Measurements from ENCODE around the gene ETS1. TPM values are rescaled to one million over a fixed set of nuclear protein-coding genes. Genes with fewer than 3 reads are reported as not detected.

Gene ETS1
- total and polyA plus RNA-seq, 2 experiments from 2014 or later = 25.6 to 52.6 TPM

DNA sequence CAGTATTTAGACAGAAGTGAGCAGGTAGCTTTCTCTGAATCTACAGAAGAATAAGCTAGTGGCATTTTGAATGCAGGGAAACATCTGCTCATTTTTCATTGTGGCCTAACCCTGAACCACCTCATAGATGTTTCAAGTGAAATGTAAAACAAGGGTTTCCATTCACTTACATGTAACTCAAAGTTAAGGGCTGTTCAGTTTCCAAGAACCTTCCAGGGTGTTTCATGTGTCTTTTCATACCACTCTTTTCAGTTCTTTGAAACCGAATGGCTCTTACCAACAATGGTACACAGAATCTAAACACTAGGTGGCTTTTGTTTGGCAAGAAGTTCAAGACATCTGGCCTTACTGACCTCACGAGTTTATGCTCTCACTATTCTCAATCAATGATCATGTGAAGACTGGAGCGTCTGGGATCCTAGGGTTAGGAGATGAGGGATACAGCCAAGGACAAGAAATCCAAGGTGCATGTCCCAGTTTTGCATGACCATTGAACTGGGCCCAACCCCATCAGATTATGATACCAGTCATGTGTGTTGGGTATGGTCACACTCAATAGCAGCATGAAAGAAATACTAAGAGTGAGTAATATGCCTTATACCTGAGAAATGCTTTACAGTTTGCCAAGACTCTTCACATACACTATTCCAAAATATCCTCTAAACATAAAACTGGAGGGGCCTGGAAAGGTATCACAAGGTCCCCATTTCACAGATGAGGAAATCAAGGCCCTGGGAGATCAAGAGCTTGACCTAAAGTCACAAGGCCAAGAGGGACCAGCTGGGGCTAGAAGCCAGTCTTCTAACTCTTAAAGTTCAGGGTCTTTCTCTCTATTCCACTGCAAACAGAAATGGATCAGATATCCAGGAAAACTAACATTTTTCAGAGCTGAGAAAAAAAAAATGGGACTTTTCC lies 92.7 kb downstream of the ETS1 start:
- H3F3A ChIP-seq (replicated peaks; ENCODE audit: low read depth) = no peaks in the 10 kb centered on the region
- Mint-ChIP-seq H3K4me3 (no peak overlapping the region), H3K27ac (no peak overlapping the region), H3K4me1 (peaks cover 24% of the 10 kb centered on the region), H3K36me3 (ENCODE audit: low read depth) (no peaks in the 10 kb centered on the region; the same call in 2 of the 3 replicates), H3K9me3 (no peaks in the 10 kb centered on the region), H3K27me3 (ENCODE audit: insufficient read depth, low read depth, poor library complexity) (no peaks in the 10 kb centered on the region)
- DNase-seq (ENCODE audit: low spot score) = no peak
- H3K9me2 ChIP-seq (ENCODE audit: insufficient read depth) = 0 out of 2 replicates have a peak, but pooled peaks cover 4% of the 10 kb centered on the region
- no peak overlapping the region for H2AFZ ChIP-seq
- H3K4me1 ChIP-seq (ENCODE audit: insufficient read depth) = peaks cover 17% of the 10 kb centered on the region; the same call in 1 of the 2 replicates
- H3K79me2 ChIP-seq (replicated peaks; ENCODE audit: insufficient read depth) = peaks cover 66% of the 10 kb centered on the region
- no peak overlapping the region for H3K27ac ChIP-seq (ENCODE audit: low read depth)
- H3K36me3 ChIP-seq (ENCODE audit: insufficient read depth) = peaks cover 6% of the 10 kb centered on the region; the same call in 1 of the 2 replicates
- H3K4me3 ChIP-seq = no peak overlapping the region
- TF ChIP-seq CREB1 (CRISPR knock-in tag; IDR thresholded peaks at IDR 0.05; ENCODE audit: low read depth) (no peak), STAT1 (IDR thresholded peaks at IDR 0.05; ENCODE audit: unreplicated experiment) (no peak), EZH2 (IDR thresholded peaks at IDR 0.05; ENCODE audit: low read depth, unreplicated experiment) (no peak), ZNF114 (CRISPR knock-in tag; IDR thresholded peaks at IDR 0.05) (no peak), NANOG (IDR thresholded peaks at IDR 0.05; ENCODE audit: borderline replicate concordance) (no peak), EZH2phosphoT487 (IDR thresholded peaks at IDR 0.05; ENCODE audit: unreplicated experiment) (no peak), JUNB (IDR thresholded peaks at IDR 0.05; ENCODE audit: unreplicated experiment) (no peak), POLR2AphosphoS5 (IDR thresholded peaks at IDR 0.05; ENCODE audit: low read depth) (no peak), ZNF331 (CRISPR knock-in tag; IDR thresholded peaks at IDR 0.05; ENCODE audit: low read depth) (no peak)
- TF ChIP-seq, protein P1, sequence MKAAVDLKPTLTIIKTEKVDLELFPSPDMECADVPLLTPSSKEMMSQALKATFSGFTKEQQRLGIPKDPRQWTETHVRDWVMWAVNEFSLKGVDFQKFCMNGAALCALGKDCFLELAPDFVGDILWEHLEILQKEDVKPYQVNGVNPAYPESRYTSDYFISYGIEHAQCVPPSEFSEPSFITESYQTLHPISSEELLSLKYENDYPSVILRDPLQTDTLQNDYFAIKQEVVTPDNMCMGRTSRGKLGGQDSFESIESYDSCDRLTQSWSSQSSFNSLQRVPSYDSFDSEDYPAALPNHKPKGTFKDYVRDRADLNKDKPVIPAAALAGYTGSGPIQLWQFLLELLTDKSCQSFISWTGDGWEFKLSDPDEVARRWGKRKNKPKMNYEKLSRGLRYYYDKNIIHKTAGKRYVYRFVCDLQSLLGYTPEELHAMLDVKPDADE (IDR thresholded peaks at IDR 0.05) = no peak
- TF ChIP-seq, protein P2, sequence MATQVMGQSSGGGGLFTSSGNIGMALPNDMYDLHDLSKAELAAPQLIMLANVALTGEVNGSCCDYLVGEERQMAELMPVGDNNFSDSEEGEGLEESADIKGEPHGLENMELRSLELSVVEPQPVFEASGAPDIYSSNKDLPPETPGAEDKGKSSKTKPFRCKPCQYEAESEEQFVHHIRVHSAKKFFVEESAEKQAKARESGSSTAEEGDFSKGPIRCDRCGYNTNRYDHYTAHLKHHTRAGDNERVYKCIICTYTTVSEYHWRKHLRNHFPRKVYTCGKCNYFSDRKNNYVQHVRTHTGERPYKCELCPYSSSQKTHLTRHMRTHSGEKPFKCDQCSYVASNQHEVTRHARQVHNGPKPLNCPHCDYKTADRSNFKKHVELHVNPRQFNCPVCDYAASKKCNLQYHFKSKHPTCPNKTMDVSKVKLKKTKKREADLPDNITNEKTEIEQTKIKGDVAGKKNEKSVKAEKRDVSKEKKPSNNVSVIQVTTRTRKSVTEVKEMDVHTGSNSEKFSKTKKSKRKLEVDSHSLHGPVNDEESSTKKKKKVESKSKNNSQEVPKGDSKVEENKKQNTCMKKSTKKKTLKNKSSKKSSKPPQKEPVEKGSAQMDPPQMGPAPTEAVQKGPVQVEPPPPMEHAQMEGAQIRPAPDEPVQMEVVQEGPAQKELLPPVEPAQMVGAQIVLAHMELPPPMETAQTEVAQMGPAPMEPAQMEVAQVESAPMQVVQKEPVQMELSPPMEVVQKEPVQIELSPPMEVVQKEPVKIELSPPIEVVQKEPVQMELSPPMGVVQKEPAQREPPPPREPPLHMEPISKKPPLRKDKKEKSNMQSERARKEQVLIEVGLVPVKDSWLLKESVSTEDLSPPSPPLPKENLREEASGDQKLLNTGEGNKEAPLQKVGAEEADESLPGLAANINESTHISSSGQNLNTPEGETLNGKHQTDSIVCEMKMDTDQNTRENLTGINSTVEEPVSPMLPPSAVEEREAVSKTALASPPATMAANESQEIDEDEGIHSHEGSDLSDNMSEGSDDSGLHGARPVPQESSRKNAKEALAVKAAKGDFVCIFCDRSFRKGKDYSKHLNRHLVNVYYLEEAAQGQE (IDR thresholded peaks at IDR 0.05; ENCODE audit: unreplicated experiment) = no peak
- TF ChIP-seq, protein P3, sequence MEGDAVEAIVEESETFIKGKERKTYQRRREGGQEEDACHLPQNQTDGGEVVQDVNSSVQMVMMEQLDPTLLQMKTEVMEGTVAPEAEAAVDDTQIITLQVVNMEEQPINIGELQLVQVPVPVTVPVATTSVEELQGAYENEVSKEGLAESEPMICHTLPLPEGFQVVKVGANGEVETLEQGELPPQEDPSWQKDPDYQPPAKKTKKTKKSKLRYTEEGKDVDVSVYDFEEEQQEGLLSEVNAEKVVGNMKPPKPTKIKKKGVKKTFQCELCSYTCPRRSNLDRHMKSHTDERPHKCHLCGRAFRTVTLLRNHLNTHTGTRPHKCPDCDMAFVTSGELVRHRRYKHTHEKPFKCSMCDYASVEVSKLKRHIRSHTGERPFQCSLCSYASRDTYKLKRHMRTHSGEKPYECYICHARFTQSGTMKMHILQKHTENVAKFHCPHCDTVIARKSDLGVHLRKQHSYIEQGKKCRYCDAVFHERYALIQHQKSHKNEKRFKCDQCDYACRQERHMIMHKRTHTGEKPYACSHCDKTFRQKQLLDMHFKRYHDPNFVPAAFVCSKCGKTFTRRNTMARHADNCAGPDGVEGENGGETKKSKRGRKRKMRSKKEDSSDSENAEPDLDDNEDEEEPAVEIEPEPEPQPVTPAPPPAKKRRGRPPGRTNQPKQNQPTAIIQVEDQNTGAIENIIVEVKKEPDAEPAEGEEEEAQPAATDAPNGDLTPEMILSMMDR (conservative IDR thresholded peaks at IDR 0.05; ENCODE audit: low read depth in 2 of 2) = no peak
- TF ChIP-seq, protein P4, sequence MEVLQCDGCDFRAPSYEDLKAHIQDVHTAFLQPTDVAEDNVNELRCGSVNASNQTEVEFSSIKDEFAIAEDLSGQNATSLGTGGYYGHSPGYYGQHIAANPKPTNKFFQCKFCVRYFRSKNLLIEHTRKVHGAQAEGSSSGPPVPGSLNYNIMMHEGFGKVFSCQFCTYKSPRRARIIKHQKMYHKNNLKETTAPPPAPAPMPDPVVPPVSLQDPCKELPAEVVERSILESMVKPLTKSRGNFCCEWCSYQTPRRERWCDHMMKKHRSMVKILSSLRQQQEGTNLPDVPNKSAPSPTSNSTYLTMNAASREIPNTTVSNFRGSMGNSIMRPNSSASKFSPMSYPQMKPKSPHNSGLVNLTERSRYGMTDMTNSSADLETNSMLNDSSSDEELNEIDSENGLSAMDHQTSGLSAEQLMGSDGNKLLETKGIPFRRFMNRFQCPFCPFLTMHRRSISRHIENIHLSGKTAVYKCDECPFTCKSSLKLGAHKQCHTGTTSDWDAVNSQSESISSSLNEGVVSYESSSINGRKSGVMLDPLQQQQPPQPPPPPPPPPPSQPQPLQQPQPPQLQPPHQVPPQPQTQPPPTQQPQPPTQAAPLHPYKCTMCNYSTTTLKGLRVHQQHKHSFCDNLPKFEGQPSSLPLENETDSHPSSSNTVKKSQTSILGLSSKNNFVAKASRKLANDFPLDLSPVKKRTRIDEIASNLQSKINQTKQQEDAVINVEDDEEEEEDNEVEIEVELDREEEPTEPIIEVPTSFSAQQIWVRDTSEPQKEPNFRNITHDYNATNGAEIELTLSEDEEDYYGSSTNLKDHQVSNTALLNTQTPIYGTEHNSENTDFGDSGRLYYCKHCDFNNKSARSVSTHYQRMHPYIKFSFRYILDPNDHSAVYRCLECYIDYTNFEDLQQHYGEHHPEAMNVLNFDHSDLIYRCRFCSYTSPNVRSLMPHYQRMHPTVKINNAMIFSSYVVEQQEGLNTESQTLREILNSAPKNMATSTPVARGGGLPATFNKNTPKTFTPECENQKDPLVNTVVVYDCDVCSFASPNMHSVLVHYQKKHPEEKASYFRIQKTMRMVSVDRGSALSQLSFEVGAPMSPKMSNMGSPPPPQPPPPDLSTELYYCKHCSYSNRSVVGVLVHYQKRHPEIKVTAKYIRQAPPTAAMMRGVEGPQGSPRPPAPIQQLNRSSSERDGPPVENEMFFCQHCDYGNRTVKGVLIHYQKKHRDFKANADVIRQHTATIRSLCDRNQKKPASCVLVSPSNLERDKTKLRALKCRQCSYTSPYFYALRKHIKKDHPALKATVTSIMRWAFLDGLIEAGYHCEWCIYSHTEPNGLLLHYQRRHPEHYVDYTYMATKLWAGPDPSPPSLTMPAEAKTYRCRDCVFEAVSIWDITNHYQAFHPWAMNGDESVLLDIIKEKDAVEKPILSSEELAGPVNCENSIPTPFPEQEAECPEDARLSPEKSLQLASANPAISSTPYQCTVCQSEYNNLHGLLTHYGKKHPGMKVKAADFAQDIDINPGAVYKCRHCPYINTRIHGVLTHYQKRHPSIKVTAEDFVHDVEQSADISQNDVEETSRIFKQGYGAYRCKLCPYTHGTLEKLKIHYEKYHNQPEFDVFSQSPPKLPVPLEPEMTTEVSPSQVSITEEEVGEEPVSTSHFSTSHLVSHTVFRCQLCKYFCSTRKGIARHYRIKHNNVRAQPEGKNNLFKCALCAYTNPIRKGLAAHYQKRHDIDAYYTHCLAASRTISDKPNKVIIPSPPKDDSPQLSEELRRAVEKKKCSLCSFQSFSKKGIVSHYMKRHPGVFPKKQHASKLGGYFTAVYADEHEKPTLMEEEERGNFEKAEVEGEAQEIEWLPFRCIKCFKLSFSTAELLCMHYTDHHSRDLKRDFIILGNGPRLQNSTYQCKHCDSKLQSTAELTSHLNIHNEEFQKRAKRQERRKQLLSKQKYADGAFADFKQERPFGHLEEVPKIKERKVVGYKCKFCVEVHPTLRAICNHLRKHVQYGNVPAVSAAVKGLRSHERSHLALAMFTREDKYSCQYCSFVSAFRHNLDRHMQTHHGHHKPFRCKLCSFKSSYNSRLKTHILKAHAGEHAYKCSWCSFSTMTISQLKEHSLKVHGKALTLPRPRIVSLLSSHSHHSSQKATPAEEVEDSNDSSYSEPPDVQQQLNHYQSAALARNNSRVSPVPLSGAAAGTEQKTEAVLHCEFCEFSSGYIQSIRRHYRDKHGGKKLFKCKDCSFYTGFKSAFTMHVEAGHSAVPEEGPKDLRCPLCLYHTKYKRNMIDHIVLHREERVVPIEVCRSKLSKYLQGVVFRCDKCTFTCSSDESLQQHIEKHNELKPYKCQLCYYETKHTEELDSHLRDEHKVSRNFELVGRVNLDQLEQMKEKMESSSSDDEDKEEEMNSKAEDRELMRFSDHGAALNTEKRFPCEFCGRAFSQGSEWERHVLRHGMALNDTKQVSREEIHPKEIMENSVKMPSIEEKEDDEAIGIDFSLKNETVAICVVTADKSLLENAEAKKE (CRISPR knock-in tag; IDR thresholded peaks at IDR 0.05) = no peak
- no peak overlapping the region for H3K4me2 ChIP-seq
- no peaks in the 10 kb centered on the region; the same call in 1 of the 2 replicates for H4K20me1 ChIP-seq (replicated peaks; ENCODE audit: insufficient read depth)
- ATAC-seq = no peak
- H3K27me3 ChIP-seq (ENCODE audit: insufficient read depth) = no peaks in the 10 kb centered on the region
